Spleen (tissue), 7 donors: ENCODE results near the gene PFN1.

Experiments
- POLR2A ChIP-seq, 3 donors: fragments of 450-650 bp; IDR thresholded peaks; one replicate each; pipeline ENCODE4 v1.5.1; 2017; ENCODE audit warnings: antibody characterized with exemption in 3 of 3, mild to moderate bottlenecking in 1 of 3
- TF ChIP-seq, protein P1 (sequence below), 11 experiments: fragments of 200-600 bp in 7 of 11; fragments of 450-650 bp in 4 of 11; sonication (generic) in 4 of 11; IDR thresholded peaks in 8 of 11; conservative IDR thresholded peaks in 3 of 11; 1 replicate in 7 of 11; 2 replicates in 4 of 11; pipeline versions ENCODE4 v1.4.0 to v1.8.0; 2016 to 2021; ENCODE audit warnings: antibody characterized with exemption in 11 of 11, inconsistent platforms in 4 of 11, mild to moderate bottlenecking in 1 of 11
- donor health status: DM: no; HTN: no; CAD: no; lungs with moderate emphysema.
- donor health status: DM: no; HTN: no; CAD: no.
- donor health status: DM: no; HTN: no; CAD: no.

DNA sequence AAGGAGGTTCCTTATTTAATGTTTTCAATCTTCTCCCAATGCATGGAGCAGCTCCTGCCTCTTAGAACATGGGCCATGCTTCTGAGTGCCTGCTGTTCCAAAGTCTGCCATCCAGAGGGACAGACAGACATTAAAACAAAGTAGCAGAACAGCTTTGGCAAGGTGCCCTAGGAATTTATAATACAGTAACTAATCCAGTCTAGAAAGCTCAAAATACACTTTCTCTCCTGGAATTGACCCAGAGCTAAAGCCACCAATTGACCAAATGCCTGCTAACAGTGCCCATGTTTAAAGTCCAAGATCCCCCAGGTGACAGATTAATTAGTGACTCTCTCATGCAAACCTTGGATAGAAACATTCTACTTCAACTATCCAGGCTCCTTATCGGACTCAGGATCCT lies 34.3 kb downstream of the PFN1 start:
- TF ChIP-seq, protein P1, sequence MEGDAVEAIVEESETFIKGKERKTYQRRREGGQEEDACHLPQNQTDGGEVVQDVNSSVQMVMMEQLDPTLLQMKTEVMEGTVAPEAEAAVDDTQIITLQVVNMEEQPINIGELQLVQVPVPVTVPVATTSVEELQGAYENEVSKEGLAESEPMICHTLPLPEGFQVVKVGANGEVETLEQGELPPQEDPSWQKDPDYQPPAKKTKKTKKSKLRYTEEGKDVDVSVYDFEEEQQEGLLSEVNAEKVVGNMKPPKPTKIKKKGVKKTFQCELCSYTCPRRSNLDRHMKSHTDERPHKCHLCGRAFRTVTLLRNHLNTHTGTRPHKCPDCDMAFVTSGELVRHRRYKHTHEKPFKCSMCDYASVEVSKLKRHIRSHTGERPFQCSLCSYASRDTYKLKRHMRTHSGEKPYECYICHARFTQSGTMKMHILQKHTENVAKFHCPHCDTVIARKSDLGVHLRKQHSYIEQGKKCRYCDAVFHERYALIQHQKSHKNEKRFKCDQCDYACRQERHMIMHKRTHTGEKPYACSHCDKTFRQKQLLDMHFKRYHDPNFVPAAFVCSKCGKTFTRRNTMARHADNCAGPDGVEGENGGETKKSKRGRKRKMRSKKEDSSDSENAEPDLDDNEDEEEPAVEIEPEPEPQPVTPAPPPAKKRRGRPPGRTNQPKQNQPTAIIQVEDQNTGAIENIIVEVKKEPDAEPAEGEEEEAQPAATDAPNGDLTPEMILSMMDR (IDR thresholded peaks at IDR 0.05 in 8 of 11, conservative IDR thresholded peaks at IDR 0.05 in 3 of 11): no peak
- no peak for TF ChIP-seq POLR2A (IDR thresholded peaks at IDR 0.05)
